Measurements from ENCODE around the gene SNX20.

SNX20 gene

DNA sequence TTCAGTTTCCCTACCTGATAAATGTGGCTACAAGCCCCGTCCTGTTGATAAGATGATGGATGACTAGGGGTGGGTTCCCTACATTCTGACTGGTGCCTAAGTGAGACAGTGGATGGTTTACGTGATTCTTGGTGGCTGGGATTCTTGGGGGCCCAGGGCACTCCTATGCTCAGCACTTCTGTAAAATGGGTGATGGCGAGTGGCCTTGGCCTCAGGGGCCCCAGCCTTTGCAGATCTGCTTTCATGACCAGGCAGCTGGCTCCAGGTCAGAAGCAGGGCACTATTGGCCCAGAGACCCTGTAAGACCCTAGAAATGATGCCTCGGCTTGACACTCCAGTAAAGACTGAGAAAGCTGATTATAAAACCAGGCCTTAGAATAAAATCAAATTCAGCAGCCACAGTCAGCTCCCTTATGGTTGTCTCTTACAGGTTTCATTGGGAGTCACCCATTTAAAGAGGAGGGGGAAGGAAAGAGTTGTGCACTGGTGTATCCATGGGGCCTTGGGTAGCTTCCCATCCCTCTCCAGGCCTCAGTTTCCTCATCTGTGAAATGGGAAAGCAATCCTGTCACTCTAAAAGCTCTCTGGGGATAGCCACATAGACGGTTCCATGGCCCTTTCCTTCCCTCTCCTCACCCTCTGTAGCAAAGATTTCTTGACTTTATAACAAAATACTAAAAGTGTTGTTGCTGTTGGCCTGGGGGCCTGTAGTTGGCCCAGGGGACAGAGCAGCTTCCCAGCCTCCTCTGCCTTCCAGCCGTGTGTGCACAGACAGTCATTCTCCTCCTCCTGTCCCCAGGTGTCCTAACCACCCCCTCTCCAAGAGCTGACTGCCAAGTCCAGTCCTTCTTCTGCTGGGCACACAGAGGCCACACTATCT, 1.2 kb downstream of the SNX20 start:
- DNase-seq: no peak

DNA sequence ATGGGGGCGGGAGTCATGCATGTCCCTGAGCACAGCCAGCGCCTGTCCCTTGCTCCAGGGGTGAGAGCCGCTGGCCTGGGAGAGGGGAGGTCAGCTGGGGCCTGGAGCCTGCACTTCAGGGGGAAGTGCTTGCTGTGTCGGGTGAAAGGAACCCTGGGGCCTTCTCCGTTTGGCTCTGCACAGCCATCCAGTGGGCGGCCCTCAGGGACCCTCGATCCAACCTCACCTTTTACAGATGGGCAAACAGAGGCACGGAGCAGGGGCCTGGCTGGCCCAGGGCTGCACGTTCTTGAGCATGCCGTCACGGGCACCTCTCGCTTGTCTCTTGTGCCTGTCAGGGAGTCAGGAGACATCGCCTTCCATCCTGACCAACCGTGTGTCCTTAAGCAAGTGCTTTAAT, 1.8 kb downstream of the SNX20 start:
- no peak for DNase-seq

DNA sequence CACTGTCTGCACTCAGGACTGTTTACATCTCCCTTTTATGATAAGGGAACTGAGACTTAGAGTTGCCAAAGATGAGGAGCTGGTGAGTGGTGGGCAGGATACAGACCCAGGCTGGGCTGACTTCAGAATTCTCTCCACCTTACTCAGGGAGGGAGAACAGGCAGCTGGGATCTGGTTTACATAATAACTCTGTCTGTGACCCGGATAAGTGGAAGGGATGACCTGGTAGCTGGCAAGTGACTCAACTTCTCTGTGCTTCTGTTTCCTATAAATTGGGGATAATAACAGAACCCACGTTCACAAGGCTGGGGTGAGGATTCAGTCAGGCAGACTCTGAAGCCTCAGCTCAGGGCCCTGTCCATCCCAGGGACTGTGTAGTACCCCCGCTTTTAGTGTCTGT, 2.6 kb downstream of the SNX20 start:
- no peak for DNase-seq

DNA sequence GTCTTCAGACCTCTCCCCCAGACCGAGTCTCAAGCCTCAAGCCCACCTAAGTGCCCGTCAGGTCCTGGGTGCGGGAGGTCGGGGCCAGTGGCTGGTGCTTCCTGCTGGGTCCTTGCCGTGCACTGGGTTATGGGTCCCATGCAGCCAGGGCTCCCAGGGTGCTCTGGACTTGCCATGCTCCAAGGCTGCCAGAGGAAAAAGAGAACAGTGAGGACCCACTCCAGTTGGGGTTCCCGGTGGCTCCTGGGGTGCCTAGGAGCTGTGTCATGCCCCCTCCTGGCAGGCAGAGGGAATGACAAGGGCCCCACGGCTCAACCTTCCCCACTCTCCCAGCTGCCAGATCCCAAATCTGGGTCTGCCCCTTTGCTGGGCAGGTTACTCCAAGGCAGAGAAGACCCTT, 3.8 kb downstream of the SNX20 start:
- DNase-seq: no peak

DNA sequence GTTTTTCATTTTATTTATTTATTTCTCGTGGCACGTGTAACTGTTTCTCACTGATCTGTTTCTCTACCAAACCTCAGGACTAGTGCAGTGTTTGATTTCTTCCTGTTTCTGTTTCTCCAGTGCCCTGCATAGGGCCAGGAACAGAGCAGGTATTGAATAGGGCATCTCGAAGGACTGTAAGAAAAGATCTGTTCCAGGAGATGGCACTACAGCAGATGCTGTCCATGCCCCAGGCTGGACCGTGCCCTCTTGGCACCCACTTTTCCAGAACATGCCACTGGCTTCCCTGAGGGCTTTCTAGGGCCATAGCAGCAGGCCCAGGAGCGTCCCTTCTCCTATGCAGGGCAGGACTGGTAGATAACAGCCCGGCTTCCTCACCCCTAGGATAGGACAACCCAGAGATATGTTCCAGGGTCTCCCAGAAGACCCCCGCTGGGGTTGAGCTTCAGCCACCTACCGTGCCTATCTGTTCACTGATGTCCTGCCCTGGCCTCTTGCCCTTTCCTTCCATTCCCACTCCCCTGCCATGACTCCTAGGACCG, 4.4 kb downstream of the SNX20 start:
- DNase-seq: no peak

DNA sequence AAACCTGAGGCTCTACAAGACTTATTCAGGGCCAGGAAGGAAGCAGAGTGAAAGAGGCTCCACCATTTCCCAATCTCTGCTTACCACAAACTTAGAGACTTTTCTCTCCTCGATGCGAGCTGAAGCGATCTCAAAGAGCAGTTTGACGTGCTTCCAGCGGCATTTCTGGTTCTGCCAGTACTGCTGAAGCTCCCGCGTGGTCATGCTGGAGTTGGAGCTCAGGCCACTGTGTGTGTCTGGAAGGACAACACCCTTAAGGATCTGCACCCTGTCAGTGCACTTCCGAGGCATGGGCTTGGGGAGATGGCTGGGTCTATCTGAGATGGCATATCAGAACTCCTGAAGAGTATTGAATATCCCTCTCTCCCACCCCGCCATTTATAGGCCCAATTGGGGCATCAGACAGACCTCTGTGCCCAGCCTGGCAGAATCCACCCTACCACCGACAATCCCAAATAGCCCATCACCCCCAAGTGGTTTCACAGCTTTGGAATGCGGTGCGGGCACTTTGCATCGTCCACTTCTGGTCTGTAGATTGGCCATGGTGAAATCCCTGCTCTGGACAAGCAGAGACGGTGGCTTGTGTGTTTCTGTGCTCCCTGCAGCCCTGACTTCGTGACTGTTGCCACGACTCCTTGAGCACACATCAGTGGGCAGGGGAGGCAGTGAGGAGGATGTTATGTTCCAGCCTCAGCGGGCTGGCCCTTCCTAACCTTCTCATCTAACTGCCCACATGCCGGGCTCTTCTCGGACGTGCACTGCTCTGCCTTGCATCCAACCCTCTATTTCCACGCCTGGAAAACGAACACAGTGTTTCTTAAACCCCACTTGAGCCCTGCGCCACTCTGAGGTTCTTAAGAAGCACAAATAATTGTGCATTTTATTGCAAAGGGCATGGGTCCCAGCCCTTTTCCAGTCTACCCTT, 5.2 kb downstream of the SNX20 start:
- DNase-seq: no peak

DNA sequence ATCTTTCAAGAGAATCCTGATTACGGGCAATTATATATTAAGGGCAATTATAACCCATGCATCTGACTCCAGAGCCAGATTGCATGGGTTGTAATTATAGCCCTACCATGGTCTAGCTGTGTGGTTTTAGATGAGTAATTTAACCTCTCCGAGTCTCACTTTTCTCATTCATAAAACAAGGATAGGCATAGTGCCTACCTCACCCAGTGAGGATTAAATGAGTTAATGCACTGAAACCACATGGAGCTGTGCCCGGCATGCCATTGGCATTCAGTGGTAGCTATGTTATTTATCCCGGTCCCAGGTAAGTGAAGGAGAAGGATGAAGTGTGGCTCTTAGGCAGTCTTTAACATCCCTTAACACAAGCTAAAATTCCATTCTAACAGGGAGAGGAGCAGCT, 6.3 kb downstream of the SNX20 start:
- DNase-seq: no peak

DNA sequence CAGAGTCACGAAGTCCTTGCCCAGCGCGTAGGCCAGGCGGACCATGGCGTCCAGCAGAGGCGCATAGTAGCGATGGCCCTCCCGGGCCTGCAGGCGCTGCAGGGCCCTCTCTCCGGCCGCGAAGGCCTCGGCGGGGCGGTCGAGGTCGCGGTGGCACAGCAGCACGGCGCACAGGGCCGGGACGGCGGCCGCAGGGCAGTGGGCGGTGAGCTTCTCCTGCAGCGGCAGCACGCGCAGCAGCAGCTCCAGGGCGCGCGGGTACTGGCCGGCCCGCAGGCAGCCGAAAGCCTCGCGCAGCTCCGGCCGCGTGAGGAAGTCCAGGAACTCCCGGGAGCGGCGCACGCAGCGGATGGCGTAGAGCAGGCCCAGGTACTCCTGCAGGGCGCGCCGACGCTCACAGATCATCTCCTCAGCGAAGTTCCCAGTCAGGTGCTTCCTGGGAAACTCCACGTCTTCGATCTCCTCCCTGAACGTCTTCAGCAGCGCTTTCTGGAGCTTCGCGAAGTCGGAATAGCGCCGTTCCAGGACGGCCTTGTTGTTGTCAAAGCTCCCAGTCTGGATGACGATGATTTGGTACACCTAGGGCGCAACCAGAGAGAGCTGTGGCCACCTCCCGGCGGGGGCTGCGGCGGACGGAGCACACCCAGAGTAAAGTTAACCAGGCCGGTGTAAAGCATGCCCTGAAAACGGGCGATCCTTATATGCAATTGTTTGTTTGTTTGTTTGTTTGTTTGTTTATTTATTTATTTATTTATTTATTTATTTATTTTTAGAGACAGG, 7.4 kb downstream of the SNX20 start:
- DNase-seq: no peak

DNA sequence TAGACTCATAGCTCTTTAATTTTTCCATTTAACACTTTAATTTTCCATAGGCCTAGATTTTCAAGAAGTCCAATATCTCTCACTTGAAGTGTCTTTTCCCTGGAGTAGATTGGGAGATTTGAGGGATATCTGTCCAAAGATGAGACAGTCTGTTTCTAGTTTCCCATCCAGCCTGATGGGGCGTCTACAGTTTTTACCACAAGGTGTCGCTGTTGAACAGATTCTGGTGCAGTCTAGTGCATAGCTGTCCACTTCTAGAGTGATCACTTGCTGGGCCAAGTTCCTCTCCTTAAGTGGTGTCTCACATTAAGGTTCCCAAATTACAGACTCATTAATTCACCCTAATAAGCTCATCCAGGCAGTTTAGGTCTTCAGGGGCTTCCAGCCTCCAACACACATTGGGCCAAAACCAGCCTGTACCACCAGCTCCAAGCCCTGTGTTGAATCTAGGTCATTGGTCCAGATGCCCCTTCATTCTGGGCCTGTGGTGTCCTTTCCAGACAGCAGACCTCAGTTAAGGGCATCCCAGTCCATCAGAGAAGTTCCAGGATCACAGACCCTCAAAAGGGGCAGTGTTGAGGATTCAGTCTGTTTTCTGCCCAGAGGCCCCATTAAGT, 9.4 kb downstream of the SNX20 start:
- DNase-seq: peak; percentile 63

DNA sequence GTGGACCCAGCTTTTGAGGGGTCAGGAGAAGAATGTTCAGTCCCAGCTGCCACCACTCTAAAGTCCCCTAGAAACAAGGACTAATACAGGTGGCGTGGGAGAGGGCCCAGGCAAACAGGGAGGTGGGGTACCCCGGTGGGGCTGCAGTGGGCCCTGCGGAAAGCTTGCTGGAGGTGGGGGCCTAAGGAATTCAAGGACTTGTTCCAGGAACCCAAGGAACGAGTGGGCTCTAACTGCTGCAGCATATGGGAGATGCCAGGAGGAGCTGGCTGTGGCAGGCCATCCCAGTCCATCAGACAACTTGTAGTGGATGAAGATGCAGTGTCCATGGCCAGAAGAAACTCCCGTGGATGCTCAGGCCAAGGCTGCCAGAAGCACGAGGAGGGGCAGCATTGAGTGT, 10.6 kb downstream of the SNX20 start:
- DNase-seq: no peak

DNA sequence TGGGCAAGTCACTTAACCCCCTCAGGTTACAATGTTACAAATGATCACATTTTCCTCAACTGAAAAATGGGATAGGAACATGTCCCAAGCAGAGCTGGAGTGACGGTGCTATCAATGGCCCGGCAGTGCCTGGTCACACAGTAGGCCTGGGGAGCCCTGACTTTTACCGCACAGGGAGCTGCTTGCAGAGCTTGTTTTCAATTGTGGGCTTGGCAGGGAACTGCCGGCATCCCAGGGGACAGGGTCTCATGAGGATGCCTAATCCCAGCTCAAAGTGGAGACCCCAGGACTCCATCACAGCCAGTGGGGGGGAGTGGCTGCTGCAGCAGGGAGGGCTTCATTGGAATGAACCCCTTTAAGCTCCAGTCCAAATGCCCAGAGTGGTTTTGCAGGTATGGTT, 11.4 kb downstream of the SNX20 start:
- no peak for DNase-seq

DNA sequence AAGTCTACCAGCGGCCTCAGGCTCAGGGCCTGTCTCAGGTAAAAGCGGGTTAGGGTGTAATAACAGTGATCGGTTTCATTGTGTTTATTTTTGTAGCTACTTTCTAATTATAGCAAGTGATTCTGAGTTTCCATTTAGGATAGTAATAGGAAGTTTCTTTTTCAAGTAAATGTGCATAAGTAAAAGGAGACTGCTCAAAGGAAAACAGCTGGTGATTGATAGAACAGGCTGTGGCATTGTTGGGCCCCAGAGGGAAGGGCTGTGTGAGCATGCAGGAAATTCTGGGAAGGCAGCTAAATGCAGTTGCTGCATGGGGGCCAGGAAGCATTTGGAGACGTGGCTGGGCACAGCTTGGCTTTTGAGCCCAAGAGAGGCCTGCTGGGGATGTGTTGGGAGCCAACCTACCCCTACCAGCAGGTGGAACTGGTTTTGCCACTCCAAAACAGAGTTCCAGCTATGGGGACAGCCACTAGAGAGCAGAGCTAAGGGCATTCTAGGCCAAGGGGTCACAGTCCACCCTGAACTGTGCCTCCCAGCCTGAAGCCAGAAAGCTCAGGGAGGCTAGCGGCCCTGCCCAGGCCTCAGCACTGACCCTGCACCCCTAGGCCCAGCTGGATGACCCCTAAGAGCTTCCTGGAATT, 12.6 kb downstream of the SNX20 start:
- no peak for DNase-seq

DNA sequence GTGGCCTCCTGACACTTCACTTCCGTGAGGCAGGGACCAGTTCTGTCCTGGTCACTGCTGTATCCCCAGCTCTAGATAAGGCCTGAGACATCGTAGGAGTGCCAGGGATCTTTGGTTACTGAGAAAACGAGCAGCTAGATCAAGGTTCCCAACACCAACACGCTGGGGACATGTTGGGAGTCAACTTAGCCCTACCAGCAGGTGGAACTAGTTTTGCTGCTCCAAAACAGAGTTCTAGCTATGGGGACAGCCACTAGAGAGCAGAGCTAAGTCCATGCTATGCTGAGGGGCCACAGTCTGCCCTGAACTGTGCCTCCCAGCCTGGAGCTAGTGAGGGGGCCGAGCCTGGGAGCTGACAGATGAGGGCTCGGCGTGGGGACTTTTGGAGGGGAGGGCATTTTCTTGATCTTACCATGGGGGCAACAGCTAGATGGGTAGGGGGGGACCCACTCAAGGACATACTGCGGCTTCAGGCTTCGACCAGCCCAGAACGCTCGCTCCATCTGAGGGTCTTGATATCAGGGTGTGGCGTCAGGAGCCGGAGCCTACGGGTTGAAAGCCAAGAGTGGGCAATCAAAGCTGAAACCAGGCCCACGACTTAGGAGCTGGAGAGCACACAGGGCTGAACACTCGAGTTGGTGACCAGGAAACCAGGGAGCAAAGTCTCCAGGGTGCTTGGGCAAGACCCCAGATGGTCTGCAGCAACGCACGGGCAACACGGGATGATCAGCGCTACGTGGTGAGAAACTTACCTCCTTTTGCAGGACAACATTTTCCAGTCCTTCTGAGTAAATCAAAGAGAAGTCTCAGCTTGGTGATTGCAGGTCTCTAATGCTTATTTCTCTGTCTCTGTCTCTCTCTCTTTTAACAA, 13.4 kb downstream of the SNX20 start:
- DNase-seq: no peak

DNA sequence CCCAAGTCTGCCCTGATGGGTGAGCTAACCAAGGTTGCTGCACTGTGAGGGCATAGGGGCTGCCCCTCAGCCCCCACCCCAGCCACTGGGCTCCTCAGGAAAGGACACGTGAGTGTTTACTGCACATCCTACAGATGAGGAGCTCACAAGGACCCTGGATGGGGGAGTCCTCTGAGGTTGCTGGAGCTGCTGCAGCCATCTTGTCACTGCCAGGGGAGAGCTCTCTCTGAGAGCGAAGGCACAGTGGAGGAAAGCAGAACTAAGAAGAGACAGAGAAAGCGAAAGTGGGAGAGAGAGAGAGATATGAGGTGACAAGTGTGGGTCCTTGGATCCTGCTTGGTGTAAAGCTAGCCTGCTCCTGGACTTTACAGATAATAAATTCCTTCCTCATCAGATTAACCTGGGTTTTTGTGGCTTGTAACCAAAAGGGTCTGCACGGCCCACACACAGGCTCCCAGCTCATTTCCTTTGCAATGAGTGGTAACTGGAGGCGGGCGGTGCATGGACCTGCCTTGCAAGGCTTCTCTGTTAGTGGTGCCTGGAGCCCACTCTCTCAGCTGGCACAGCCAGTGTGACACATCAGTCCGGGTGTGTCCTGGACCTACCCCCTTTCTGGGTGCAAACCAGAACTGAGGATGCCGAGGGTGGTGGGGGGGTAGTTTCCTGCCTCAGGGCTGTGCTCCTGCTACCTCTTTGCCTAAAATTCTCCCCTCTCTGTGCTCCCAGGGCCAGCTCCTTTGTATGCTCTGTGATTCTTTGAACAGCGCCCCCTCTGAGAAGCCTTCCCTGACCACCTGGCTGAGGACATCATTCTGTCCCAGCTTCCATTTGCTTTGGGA, 14.2 kb downstream of the SNX20 start:
- DNase-seq: peak; percentile 58

DNA sequence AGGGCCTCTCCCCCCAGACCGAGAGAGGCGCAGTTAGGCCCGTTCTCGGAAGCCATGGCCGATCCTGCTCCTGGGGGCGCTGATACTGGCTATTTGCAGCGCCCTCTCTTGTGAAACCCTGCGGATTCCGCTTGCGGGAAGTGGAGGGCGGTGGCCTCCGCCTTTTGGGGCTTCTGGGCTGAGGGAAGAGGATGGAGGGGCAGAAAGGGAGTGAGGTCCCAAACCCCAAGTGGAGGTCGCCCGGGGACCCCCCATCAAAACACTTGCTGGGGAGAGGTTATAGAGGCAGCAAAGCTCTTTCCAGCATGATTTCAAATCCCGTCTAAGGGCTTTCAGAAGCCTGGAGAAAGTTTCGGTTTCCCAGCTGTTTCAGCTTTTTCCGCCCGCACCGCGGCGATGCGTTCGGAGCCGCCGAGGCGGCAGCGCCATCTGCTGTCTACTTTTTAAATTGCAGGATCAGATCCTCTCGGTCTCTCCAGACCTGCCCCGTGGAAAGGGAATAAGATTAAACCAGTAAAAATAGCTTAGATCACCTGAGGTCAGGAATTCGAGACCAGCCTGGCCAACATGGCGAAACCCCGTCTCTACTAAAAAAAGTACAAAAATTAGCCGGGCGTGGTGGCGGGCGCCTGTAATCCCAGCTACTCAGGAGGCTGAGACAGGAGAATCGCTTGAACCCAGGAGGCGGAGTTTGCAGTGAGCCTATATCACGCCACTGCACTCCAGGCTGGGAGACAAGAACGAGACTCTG, 15.8 kb downstream of the SNX20 start:
- DNase-seq: peak; percentile 73

DNA sequence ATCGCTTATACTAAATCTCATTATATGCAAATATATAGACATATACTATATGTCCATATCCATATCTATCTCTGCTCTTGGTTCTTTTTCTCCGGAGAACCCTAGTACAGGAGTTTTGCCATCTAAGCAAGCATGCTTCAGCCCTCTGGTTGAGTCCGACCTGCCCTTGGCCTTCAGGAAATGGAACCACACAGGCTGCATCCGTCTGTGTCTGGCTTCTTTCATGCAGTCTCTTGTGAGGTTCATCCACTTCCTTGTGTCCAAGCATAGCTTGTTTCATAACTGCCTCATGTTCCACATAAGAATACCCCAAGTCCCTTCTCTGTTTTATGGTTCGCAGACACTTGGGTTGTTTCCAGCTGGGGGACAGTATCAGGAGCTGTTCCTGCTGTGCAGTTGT, 16.8 kb downstream of the SNX20 start:
- DNase-seq: no peak

DNA sequence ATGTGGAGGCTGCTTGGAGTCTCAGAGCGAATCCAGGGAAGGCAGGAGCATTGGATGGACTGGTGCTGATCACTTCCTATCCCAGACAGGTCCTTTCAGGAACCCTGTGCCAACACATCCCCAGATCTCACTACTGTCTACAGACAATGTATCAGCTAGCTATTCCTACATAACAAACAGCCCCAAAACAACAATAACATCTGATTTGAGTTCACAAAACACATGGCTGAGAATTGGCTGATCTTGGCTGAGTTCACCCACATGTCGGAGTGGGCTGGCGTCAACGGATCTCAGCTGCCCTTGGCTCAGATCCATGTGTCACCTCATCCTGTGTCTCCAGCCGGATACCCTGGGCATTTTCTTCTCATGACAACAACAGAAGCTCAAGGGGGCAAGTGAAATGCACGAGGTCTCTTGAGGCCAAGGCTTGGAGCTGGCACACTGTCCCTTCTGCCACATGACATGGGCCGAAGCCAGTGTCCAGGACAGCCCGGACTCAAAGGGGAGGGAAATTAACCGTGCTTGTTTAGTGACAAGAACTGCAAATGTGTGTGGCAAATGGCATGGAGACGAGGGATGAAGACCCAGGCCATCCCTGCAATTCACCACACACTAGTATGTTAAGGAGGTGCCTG, 18.7 kb downstream of the SNX20 start:
- no peak for DNase-seq

DNA sequence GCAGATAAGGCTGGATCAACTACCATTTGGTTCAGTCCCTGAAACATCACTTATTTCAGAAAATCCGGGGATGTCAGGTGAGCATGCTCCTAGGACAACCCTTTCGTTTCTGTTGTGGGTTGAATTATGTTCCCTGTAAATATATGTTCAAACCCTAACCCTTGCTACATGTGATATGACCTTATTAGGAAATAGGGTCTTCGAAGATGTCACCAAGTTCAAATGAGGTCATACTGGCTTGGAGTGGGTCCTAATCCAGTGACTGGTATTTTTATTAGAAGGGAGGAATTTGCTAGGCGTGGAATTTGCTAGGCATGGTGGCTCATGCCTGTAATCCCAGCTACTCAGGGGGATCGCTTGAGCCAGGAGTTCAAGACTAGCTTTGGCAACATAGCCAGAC, 21.3 kb downstream of the SNX20 start:
- no peak for DNase-seq

DNA sequence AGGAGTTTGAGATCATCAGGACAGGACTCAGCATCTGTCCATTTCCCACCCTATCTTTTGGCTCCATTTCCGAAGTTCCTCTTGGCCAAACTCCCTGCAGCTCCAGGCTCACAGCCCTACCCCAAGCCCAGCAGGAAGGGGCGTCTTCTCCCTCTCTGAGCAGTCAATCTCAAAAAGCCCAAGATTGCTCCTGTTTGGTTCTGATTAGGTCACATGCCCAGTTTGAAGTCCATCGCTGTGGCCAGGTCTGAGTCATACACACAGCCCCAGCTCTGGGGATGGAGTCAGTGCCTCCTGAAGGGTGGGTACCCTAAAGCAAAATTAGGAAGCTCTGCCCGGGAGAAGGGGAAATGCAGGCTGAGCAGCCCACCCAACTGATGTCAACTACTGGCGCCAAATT, 23.9 kb downstream of the SNX20 start:
- no peak for DNase-seq
